ENCODE results near the gene RAB14. TPM values are rescaled to one million over a fixed set of nuclear protein-coding genes. Genes with fewer than 3 reads are reported as not detected.

Gene RAB14
- total and polyA plus RNA-seq, 2 donors (not counting 1 experiment from before 2014, with no cell fraction given) = 29.1 to 46.6 TPM

DNA sequence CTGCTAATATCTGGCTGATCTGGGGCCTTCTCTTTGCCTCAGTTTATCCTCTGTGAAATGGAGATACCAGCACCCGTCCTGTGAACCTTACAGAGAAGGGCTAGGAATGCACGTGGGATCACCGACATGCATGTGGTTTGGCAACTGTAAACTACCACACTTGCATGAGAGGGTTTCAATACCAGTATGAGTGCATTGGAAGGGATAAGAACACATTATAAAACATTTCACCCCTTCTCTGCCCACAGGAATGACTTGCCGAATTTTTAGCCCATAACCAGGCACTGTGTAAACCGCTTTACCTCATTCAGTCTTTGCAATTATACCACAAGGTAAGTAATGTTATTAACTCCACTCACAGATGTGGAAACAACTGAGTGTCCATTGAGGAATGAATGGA lies 8.9 kb upstream of the RAB14 start:
- Histone ChIP-seq H3K4me1 (ENCODE audit: control insufficient read depth, extremely low read depth, insufficient read depth, low read length) (peaks cover 3% of the 10 kb centered on the region), H3K4me3 (replicated peaks in 1 of 4; ENCODE audit: control extremely low read depth in 1 of 4, insufficient read depth in 1 of 4, low read depth in 3 of 4, low read length in 4 of 4) (no peak overlapping the region), H2AFZ (ENCODE audit: low read length) (no peak overlapping the region), H3K27me3 (ENCODE audit: control insufficient read depth, insufficient read depth, low read length) (no peaks in the 10 kb centered on the region), H3K36me3 (ENCODE audit: control insufficient read depth, insufficient read depth, low read length) (no peaks in the 10 kb centered on the region), H3K9ac (ENCODE audit: insufficient read depth, low read length) (no peak overlapping the region), H3K4me2 (ENCODE audit: extremely low read depth, insufficient read depth, low read length) (no peak overlapping the region), H3K27ac (ENCODE audit: insufficient read depth, low read length) (no peak overlapping the region), H4K20me1 (ENCODE audit: control insufficient read depth, extremely low read depth, insufficient read depth, low read length) (no peaks in the 10 kb centered on the region), H3K79me2 (ENCODE audit: control insufficient read depth, insufficient read depth, low read length) (no peaks in the 10 kb centered on the region), H3K9me3 (ENCODE audit: control insufficient read depth, insufficient read depth, low read depth, low read length) (no peaks in the 10 kb centered on the region)
- peak in 1 of 2 donors; percentile 50 for DNase-seq (ENCODE audit: low read depth in 2 of 2)
- TF ChIP-seq EZH2 (IDR thresholded peaks at IDR 0.05; ENCODE audit: low read length, missing control alignments) (no peak), CTCF (conservative IDR thresholded peaks at IDR 0.05 in 1 of 2, IDR thresholded peaks at IDR 0.05 in 1 of 2; ENCODE audit: low read depth in 1 of 2, low read length in 2 of 2) (no peak)

DNA sequence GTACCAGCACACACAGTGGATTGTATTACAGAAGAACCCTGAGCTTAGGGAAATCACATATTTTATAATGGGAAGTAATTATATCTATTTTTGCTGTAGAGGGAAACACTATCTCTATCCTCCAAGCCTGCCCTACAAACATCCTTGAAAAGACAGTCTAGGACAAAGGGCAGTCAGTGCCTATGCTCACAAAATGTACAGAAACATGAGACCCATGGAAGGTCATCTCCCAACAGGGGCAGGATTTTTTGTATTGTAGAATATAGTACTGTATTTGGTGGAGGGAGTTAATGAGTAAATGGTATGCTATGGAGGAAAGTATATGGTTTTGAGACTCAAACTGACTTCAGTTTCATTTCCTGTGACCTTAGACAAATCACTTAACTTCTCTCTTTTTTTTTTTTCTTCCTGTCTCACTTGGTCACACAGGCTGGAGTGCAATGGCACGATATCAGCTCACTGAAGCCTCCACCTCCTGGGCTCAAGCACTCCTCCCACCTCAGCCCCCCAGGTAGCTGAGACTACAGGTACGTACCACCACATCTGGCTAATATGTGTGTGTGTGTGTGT lies 5.8 kb upstream of the RAB14 start:
- Histone ChIP-seq H3K4me1 (ENCODE audit: control insufficient read depth, extremely low read depth, insufficient read depth, low read length) (no peaks in the 10 kb centered on the region), H3K9ac (ENCODE audit: insufficient read depth, low read length) (no peak overlapping the region), H3K36me3 (ENCODE audit: control insufficient read depth, insufficient read depth, low read length) (no peaks in the 10 kb centered on the region), H3K4me3 (replicated peaks in 1 of 4; ENCODE audit: control extremely low read depth in 1 of 4, insufficient read depth in 1 of 4, low read depth in 3 of 4, low read length in 4 of 4) (no peak overlapping the region), H3K79me2 (ENCODE audit: control insufficient read depth, insufficient read depth, low read length) (no peaks in the 10 kb centered on the region), H2AFZ (ENCODE audit: low read length) (no peak overlapping the region), H3K27me3 (ENCODE audit: control insufficient read depth, insufficient read depth, low read length) (no peaks in the 10 kb centered on the region), H3K4me2 (ENCODE audit: extremely low read depth, insufficient read depth, low read length) (no peak overlapping the region), H3K9me3 (ENCODE audit: control insufficient read depth, insufficient read depth, low read depth, low read length) (no peaks in the 10 kb centered on the region), H4K20me1 (ENCODE audit: control insufficient read depth, extremely low read depth, insufficient read depth, low read length) (no peaks in the 10 kb centered on the region), H3K27ac (ENCODE audit: insufficient read depth, low read length) (no peak overlapping the region)
- no peak for DNase-seq (ENCODE audit: low read depth in 2 of 2)
- no peak for TF ChIP-seq EZH2 (IDR thresholded peaks at IDR 0.05; ENCODE audit: low read length, missing control alignments)
- TF ChIP-seq CTCF (conservative IDR thresholded peaks at IDR 0.05 in 1 of 2, IDR thresholded peaks at IDR 0.05 in 1 of 2; ENCODE audit: low read depth in 1 of 2, low read length in 2 of 2) = no peak

DNA sequence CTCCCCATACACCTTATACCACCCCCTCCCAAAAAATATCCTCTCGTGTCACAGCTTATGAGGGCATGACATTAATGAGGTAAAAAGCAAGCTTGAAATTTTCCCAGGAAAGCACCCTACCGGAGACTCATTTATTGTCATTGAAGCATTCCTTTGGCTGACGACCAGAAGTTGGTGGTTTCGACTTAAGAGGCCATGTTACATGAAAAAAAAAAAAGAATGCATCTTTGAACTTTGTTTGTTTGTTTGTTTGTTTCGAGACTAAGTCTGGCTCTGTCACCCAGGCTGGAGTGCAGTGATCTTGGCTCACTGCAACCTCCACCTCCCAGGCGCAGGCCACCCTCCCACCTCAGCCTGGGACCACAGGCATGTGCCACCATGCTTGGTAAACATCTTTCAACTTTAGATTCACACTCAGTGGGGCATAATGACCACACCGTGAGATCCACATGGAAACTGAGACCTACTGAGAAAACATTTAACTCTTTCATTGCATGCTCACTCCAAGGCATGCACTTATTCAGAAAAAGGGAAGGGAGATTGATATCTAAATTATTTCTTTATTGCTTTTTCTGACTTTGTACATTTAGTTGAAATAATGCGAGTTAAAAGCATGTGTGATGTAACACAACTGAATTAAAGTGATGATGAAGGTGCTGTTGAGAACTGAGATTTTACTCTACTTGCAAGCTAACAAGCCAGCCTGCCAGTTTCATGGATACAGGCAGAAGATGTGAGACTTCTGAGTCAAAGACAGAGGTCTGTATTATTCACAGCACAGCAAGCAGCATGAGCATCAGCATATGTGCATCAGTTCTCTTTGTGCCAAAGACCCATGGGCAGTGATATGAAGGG lies 5.1 kb upstream of the RAB14 start:
- no peak overlapping the region for H3K4me3 ChIP-seq (replicated peaks in 1 of 4; ENCODE audit: control extremely low read depth in 1 of 4, insufficient read depth in 1 of 4, low read depth in 3 of 4, low read length in 4 of 4)
- no peaks in the 10 kb centered on the region for H3K27me3 ChIP-seq (ENCODE audit: control insufficient read depth, insufficient read depth, low read length)
- TF ChIP-seq EZH2 (IDR thresholded peaks at IDR 0.05; ENCODE audit: low read length, missing control alignments) (no peak), CTCF (conservative IDR thresholded peaks at IDR 0.05 in 1 of 2, IDR thresholded peaks at IDR 0.05 in 1 of 2; ENCODE audit: low read depth in 1 of 2, low read length in 2 of 2) (no peak)
- DNase-seq (ENCODE audit: low read depth in 2 of 2) = peak in 1 of 2 donors; percentile 62
- H3K9ac ChIP-seq (ENCODE audit: insufficient read depth, low read length) = no peak overlapping the region
- H4K20me1 ChIP-seq (ENCODE audit: control insufficient read depth, extremely low read depth, insufficient read depth, low read length) = no peaks in the 10 kb centered on the region
- no peaks in the 10 kb centered on the region for H3K36me3 ChIP-seq (ENCODE audit: control insufficient read depth, insufficient read depth, low read length)
- no peaks in the 10 kb centered on the region for H3K79me2 ChIP-seq (ENCODE audit: control insufficient read depth, insufficient read depth, low read length)
- H3K4me2 ChIP-seq (ENCODE audit: extremely low read depth, insufficient read depth, low read length) = no peak overlapping the region
- H2AFZ ChIP-seq (ENCODE audit: low read length) = no peak overlapping the region
- no peaks in the 10 kb centered on the region for H3K9me3 ChIP-seq (ENCODE audit: control insufficient read depth, insufficient read depth, low read depth, low read length)
- peaks cover 2% of the 10 kb centered on the region for H3K4me1 ChIP-seq (ENCODE audit: control insufficient read depth, extremely low read depth, insufficient read depth, low read length)
- no peak overlapping the region for H3K27ac ChIP-seq (ENCODE audit: insufficient read depth, low read length)
